ENCODE data around the gene FLRT3.

Gene FLRT3

DNA sequence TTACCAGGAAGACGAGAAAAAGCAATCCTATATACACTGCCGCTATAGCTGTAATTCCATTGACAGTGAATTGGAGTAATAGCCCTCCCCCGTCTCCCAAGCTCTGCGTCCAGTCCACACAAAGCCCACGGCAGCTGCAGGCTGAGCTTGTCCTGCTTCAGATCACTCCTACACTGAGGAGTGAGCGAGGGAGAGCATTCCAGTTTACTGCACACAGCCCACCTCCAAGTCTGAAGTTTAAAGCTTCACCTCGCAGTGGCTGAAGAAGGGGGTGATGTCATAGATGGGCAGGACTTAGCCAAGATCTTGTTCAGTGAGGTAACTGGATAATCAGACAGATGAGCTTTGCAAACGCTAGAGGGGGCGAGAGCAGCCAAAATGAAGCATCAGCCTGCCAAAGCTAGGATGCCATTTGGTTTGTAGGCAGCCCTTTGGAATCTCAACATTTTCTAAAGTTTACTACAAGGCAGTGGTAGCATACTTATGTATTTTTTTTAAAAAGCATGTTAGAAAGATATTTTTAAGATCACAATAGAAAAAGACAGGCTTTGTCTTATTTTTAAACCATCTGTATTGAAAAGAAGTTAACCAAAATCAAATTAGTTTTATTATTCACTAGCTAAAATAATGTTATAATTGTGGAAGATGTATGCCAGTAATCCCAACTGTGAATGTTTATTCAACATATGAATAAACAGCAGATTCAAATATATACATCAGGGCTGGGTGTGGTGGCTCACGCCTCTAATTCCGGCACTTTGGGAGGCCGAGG, at the start of gene FLRT3:
FLRT3 (minus strand) TSS at position 213 of the 772 bp plus-strand sequence. CDS start 10,106 bp downstream, outside the sequence.
- no peak for DNase-seq (ENCODE audit: low read depth in 2 of 2)

DNA sequence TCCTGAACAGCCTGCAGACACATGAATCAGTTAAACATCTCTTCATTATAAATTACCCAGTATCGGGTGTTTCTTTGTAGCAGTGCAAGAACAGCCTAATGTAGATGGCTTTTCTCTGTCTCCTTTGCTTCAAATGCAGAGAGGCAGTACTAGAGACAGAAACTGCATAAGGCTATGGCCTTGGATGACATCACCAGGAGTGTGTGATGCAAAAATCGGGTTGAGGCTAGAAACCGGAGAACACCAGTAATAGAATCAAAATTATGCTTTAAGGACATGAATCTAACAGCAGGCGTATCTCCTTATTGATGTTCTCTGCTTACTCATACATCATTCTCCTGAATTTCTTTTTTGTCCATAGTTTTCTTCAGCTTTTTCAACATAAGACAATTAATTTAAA, 49.3 kb upstream of the FLRT3 start:
- no peak for DNase-seq (ENCODE audit: low read depth in 2 of 2)

DNA sequence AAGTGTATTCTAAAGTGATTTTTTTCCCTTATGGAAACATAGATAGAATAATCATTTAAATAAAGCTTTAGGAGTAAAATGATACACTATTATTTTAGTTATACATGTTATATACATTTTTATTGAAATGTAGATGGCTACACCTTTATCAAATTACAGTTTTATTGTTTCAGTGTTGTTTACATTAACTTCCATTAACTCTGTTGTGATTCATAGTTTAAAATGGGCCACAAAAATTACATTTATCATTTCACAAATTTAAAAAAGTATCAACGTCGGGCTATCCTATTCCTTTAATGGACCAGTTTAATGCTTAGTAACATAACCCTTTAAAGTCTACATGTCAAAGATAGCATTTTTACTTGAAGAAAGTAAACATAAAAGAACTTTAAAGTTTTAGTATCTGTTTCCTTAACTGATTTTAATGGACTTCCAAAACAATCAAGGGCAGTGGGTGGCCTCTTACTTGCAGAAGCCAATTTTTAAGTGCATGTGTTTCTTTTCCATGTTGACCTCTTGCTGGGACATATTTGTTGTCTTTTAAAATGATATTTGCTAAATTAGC, 47.8 kb upstream of the FLRT3 start:
- DNase-seq (ENCODE audit: low read depth in 2 of 2): no peak

DNA sequence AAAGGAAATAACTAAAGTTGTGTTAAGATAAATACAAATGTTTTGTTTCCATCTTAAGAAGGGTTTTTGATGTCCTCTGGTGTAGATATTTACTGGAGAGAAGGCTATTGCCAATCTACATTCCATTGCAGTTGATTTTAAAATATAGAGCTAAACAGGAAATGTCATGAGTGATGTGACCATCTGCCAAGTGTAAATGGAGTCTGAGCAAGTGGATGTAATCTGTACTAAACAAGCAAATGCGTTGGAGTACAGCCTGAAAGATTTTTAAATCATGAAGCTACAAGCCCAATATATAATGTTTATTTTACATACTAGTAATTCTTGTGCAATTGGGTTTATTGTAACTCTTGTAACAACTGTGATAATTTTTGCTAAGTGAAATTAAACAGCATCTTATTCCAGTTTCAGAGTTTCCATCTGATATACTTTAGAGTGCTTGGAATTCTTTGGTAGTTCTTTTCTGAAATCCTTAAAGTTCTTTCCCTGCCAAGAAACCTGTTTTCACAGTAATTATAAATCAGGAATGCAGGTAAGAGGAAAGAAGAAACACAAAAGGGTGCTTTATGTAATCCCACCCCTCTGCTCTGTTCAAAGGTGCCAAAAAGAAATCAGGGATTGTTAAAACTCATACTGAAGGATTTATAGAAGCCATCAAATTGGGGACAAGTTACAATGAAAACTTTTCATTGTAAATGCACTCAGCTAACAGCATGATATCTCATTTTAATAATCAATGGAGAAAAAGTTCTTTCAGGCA, 47.2 kb upstream of the FLRT3 start:
- DNase-seq (ENCODE audit: low read depth in 2 of 2): no peak

DNA sequence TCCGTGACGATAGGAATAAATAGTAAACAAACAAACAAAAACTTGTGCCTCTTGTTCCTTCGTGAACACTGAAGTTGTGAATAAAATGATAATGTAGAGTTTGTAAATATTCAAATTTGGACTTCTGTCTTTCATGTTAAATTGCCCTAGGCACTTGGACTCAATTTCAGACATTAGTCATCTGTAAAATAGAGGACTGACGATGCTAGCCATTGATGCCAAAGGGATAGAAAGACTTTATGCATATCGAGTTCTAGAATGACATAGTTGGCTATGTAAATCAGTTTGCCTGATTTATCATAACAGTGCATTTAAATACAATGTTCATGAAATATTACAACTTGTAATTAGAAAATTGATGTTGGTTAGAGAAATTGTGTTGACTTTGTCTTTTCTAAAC, 45.9 kb upstream of the FLRT3 start:
- DNase-seq (ENCODE audit: low read depth in 2 of 2): no peak

DNA sequence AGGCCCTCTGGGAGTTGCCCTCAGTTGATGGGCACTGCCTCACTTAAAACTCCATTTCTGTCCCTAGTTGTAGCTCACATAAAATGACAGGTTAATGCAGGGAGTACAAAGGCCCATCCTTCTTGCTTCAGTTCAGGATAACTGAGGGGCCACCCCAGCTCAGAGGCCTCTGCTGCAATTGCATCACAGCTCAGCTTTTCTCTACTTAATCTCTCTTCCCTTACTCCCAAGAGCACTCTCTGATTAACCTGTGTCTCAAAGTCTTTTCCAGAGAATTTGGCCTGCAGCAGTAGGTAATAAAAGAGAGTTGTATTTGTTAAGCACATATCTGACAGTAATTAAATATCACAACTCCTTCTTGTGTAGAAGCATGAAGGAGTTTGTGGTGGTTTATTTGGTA, 40.9 kb upstream of the FLRT3 start:
- no peak for DNase-seq (ENCODE audit: low read depth in 2 of 2)

GRCh38 chr20:14375416-14375985, 38.1 kb upstream of the FLRT3 start:
- no peak for DNase-seq (ENCODE audit: low read depth in 2 of 2)

DNA sequence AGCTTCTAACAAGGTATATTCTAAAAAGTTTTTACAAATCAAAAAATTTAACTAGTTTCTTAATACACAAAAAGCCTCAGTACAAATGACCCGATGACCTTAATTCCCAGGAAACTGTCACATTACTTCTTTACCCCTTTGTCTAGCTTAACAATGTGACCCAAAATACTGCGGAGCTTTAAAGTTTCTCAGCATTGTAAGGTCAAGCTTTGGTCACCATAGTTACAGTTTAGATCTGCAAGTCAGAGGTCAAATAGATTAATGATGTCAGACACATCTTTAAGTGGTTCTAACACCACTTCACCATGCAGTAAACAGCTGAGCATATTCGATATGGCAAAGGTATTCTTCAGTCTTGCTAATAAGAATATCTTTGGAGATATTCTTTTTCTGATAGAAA, 36.8 kb upstream of the FLRT3 start:
- DNase-seq (ENCODE audit: low read depth in 2 of 2): no peak

GRCh38 chr20:14361509-14362345, 24.3 kb upstream of the FLRT3 start:
- no peak for DNase-seq (ENCODE audit: low read depth in 2 of 2)

GRCh38 chr20:14360416-14360815, 23.0 kb upstream of the FLRT3 start:
- no peak for DNase-seq (ENCODE audit: low read depth in 2 of 2)

DNA sequence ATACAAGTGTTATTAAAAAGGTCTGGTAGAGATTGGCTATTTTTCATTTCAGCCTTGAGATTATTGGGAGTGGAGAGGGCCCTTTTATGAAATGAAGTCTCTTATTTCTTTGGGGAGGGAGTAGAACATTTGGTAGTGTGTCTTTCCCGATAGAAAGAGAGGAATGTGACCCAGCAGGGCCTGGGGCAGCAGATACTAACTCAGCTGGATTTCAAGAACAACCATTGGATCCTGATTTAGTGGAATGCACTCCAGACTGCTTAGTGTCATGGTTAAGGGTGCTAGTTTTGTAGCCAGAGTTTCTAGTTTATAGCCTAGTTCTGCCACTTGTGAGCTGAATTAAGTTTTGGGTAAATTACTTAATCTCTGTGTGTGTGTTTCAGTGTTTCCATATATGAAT, 18.4 kb upstream of the FLRT3 start:
- no peak for DNase-seq (ENCODE audit: low read depth in 2 of 2)

DNA sequence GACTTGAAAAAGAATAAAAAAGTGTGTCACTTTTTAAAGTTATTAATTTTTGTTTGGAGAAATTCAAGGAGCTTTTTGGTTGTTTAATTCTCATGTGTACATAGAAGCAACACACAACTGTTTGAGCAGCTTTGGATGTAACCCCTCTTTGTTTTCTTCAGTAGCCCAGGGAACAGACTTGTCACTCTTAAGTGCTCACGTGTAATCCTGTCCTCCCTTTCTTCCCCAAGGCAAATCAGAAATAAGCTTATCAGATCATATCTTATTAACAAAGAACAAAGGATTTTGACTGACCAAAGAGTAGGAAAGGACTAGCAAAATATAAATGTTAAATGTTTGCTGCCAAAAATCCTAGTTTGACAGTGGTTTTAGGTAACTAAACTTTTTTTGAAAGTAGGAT, 7.3 kb upstream of the FLRT3 start:
- no peak for DNase-seq (ENCODE audit: low read depth in 2 of 2)

GRCh38 chr20:14343491-14344065, 6.2 kb upstream of the FLRT3 start:
- DNase-seq (ENCODE audit: low read depth in 2 of 2): no peak

- no peak for DNase-seq (ENCODE audit: low read depth in 2 of 2)
Measured at GRCh38 chr20:14342918-14343317, 5.5 kb upstream of the FLRT3 start.

- DNase-seq (ENCODE audit: low read depth in 2 of 2): no peak
Measured at GRCh38 chr20:14341801-14342200, 4.4 kb upstream of the FLRT3 start.

- DNase-seq (ENCODE audit: low read depth in 2 of 2): no peak
Measured at GRCh38 chr20:14336686-14337085, 726 bp downstream of the FLRT3 start.

DNA sequence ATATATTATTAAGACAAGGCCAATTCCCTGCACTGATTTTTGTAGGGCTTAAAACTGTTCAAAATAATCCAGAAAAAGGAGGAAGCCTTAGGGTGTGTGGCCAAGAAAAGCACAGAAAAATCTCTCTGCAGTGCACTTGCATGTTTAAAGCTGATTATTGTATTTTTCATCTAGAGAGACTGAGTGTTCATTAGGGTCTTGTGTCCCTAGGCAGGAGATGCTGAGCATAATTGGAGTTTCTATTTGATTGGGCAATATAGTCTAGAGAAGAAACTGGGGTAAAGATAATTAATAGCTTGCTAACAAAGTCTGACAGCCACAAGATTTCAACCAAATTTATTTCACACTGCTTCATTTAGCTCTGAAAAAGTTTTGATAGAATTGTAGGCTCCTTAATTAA, 2.4 kb downstream of the FLRT3 start:
- DNase-seq (ENCODE audit: low read depth in 2 of 2): no peak

DNA sequence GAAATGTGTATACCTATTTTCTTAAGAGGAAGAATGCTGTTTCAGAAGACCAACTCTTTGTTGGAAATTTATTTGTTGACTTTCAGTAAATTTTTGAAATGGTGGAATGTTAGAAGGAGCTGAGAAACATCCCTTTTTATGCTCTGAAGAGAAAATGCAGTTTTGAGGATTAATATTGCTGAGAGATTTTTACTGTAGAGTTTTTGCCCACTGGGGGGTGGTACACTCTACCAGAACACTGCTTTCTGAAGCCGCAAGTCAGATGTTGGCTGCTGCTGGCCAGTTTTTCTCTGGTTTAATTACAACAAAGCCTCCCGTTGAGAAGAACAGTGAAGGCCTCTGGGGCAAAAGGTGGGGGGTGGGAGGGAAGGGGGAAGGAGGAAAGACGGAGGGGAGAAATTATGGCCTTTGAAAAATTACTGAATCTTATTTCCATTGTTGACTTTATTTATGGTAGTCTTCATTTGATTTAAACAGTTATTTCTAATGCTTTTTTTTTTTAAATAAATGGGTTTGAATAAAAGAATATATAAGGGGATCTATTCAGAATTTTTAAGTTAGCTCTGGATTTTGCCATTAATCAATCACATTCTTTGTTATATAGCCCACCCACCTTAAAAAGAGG, 3.0 kb downstream of the FLRT3 start:
- DNase-seq (ENCODE audit: low read depth in 2 of 2): no peak

DNA sequence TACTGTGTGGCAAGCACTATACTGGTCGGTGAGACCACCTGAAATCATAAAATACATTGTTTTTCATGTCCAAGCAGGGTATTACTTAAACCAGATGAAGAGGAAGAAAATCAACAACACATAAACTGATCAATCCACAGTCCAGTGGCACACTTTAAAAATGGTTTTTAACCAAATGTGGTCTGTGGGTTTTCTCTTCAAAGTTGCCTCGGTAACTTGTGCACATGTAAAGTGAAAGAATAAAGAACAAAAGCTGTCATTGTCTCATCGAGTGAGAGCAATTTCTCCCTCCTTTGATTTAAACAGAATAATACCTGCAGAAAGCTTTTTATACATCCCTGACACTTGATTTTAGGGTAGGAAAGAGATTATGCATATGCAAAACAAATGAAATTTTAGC, 3.7 kb downstream of the FLRT3 start:
- no peak for DNase-seq (ENCODE audit: low read depth in 2 of 2)

- DNase-seq (ENCODE audit: low read depth in 2 of 2): no peak
Measured at GRCh38 chr20:14332866-14333265, 4.5 kb downstream of the FLRT3 start.

GRCh38 chr20:14331646-14332045, 5.8 kb downstream of the FLRT3 start:
- no peak for DNase-seq (ENCODE audit: low read depth in 2 of 2)

Measured in stimulated activated CD8-positive, alpha-beta memory T cell treated with anti-CD3 and anti-CD28 coated beads, Interleukin-15, amount 100 ng/mL, for 48 hours (primary cell).